K562 (cell line): Measurements from ENCODE around the gene PPP1R12B.
"Not testable (repeated sequence)": the region's sequence is repeated elsewhere in the genome, so short reads cannot be mapped to it uniquely, and the experiment has no call there.

Experiments
- ARID3A ChIP-seq: IDR thresholded peaks from 2 replicates; pipeline ENCODE4 v1.6.1; 2012; ENCODE audit warnings: low read depth, low read length, improper control_type of control experiment, borderline replicate concordance
- BCL6 ChIP-seq: fragments of 250-450 bp; sonication (Bioruptor Pico); IDR thresholded peaks from 2 replicates; pipeline ENCODE4 v1.4.0; 2020
- CBFB ChIP-seq: sonication (generic); formaldehyde crosslinking; IDR thresholded peaks from 2 replicates; pipeline ENCODE4 v1.4.0; 2020; ENCODE audit warnings: mild to moderate bottlenecking, missing genetic modification reagents
- CBX3 ChIP-seq, 2 experiments: IDR thresholded peaks; 1 replicate in 1 of 2; 2 replicates in 1 of 2; pipeline ENCODE4 v1.6.1; 2012; ENCODE audit warnings: inconsistent platforms in 2 of 2, low read length in 2 of 2, borderline replicate concordance in 1 of 2, control low read depth in 1 of 2
- CREM ChIP-seq: IDR thresholded peaks from 2 replicates; pipeline ENCODE4 v1.6.1; 2014; ENCODE audit warnings: antibody characterized with exemption, low read depth
- FOXA1 ChIP-seq: fragments of 450-650 bp; IDR thresholded peaks from 2 replicates; pipeline ENCODE4 v1.6.1; 2016; ENCODE audit warnings: mild to moderate bottlenecking, borderline replicate concordance
- REST ChIP-seq, 2 experiments: fragments of 450-650 bp; formaldehyde crosslinking in 1 of 2; IDR thresholded peaks; 2 replicates each; pipeline versions ENCODE4 v1.4.0 to v1.6.1; 2014 to 2020; ENCODE audit warnings: mild to moderate bottlenecking in 2 of 2, borderline replicate concordance in 1 of 2, low read depth in 1 of 2
- SMC3 ChIP-seq: conservative IDR thresholded peaks from 2 replicates; pipeline ENCODE4 v1.6.1; 2011; ENCODE audit warnings: low read depth, low read length, improper control_type of control experiment; ENCODE audit not compliant: insufficient read depth
- SREBF1 ChIP-seq: fragments of 150-350 bp; IDR thresholded peaks from 2 replicates; pipeline ENCODE4 v1.6.1; 2014; ENCODE audit warnings: antibody characterized with exemption, low read depth, low read length, borderline replicate concordance
- TBP ChIP-seq: optimal IDR thresholded peaks from 2 replicates; pipeline ENCODE3; 2011; ENCODE audit warnings: low read depth, low read length, improper control_type of control experiment
- TEAD4 ChIP-seq, 2 experiments: sonication (generic) in 1 of 2; formaldehyde crosslinking in 1 of 2; IDR thresholded peaks; 2 replicates each; pipeline versions ENCODE4 v1.6.1 to v1.8.0; 2012 to 2022; ENCODE audit warnings: borderline replicate concordance in 1 of 2, inconsistent platforms in 1 of 2, low read length in 1 of 2, mild to moderate bottlenecking in 1 of 2, missing genetic modification reagents in 1 of 2
- TOE1 ChIP-seq, 2 experiments: fragments of 450-650 bp in 1 of 2; sonication (generic) in 1 of 2; formaldehyde crosslinking in 1 of 2; IDR thresholded peaks; 2 replicates each; pipeline versions ENCODE4 v1.7.1 to v1.8.0; 2016 to 2022; ENCODE audit warnings: borderline replicate concordance in 2 of 2, mild to moderate bottlenecking in 2 of 2, antibody characterized with exemption in 1 of 2, inconsistent platforms in 1 of 2, low read depth in 1 of 2, missing genetic modification reagents in 1 of 2, moderate library complexity in 1 of 2
- ZNF121 ChIP-seq: sonication (generic); formaldehyde crosslinking; conservative IDR thresholded peaks from 2 replicates; pipeline ENCODE4 v1.8.0; 2022; ENCODE audit warnings: missing genetic modification reagents
- ZNF589 ChIP-seq: fragments of 200-800 bp; sonication (Bioruptor generic); IDR thresholded peaks from 2 replicates; pipeline ENCODE4 v1.6.1; 2016; ENCODE audit warnings: low read depth, missing genetic modification characterization, missing compliant biosample characterization

- TF ChIP-seq SREBF1; CBFB (CRISPR knock-in tag); BCL6 (CRISPR knock-in tag); FOXA1; ARID3A; ZNF589 (CRISPR knock-in tag); REST (IDR thresholded peaks at IDR 0.05; ENCODE audit: borderline replicate concordance); REST (CRISPR knock-in tag; IDR thresholded peaks at IDR 0.05; ENCODE audit: low read depth); SMC3; TBP; CREM; TOE1 (IDR thresholded peaks at IDR 0.05; ENCODE audit: borderline replicate concordance); TOE1 (CRISPR knock-in tag; IDR thresholded peaks at IDR 0.05; ENCODE audit: borderline replicate concordance, low read depth); TEAD4 (IDR thresholded peaks at IDR 0.05; ENCODE audit: low read length); TEAD4 (CRISPR knock-in tag; IDR thresholded peaks at IDR 0.05; ENCODE audit: borderline replicate concordance); ZNF121 (CRISPR knock-in tag); CBX3 (IDR thresholded peaks at IDR 0.05; ENCODE audit: borderline replicate concordance in 1 of 2, low read length in 2 of 2): not testable (repeated sequence)
These were observed 63.9 kb downstream of the PPP1R12B start for GRCh38 chr1:202412421-202412820.
